HG03520 (cell line): ENCODE measurements around the gene PTPMT1.

Experiments used
- ATAC-seq: cut with Tn5 transposase; IDR thresholded peaks from one replicate; pipeline ENCODE4 v1.9.1; 2021; ENCODE audit warnings: mild to moderate bottlenecking, moderate library complexity; ENCODE audit not compliant: unreplicated experiment

Gene PTPMT1

DNA sequence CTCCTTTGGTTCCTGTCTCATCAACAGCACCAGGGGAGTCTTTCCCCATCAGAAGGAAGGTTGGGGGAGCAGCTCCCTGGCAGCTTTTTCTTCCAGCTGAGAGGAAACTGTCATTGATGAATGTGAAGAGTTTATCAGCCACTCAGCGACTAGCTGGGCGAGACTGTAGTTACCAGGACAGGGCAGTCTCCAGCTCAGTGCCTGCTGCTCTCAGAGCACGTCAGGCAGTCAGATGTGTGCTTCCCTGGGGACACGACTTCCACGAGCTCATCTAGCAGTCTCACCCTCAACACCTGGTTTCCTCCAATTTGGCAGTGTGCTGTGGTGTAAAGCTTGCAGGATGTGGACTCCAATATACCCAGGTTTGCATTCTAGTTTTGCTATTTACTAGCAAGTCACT, 41.3 kb downstream of the PTPMT1 start:
- no peak for ATAC-seq

DNA sequence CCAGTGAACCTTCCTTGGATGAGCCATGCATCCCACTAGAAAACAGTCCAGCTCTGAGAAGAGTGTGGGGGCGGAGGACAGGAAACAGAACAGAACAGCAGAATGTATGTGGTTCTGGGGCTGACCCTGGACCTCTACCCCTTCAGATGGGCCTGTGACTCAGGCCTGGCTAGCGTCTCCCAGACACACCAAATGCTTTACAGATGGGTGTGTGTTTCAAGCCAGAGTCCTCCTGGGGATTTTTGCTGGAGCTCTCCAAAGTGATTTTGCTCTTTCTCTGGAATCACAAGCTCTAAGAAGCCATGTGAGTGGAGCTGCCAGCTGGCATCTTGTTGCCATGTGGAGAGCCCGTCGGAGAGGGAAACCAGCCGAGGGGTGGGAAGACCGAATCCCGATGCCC, 42.0 kb downstream of the PTPMT1 start:
- no peak for ATAC-seq

DNA sequence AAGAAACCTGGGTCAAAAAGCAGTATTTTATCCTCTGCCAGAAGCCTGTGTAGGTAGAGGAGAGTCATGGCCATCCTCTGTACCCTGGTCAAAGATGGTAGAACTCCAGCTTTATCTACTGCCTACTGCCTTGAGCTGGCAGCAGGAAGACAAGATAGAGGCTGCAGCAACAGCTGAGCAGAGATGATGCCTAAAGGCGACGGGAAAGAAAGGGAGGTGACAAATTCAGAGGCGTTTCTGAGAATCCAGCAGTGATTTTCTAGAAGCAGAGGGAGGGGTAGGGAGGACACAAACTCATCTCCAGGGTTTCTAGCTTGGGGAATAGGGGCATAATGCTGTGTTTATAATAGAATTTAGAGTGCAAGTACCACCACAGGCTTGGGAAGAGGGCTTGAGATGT, 44.3 kb downstream of the PTPMT1 start:
- ATAC-seq: no peak

DNA sequence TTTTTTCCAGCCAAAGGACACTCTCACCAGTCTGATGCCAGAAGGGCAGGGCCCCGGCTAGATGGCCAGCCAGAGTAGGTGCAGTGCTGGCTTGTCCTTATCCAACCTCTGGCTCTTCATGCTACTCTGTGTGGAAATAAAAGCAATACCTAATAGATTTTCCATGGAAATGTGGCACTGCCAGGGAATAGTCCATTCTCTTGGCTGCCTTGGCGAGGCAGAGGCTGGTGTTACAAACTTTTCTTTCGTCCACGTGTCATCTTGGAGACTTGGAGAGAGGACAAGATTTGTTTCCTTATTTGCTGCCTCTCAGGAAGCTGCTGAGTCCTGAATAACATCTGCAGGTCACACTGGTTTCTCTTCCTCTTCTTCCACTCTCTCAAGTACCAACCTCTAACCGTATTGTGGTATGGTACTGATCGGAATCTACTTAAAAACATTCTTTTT, 46.0 kb downstream of the PTPMT1 start:
- peak; percentile 68 for ATAC-seq

DNA sequence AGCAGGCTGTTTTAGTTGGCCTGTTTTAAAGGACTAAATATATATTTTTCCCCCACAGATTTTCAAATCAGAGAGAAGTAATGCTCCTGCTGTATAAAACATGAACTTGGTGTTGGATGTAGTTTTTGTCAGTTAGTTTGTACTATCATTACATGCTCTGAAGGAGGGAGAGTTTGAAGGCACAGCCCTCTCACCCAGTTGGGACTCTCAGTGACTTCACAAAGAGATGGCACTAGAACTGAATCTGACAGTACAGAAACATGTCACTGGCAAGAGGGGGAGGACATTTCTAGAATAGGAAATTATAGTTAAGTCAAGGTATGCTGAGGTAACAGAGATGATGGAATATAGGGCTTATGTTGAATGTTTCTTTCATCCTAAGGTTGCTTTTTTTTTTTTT, 49.9 kb downstream of the PTPMT1 start:
- no peak for ATAC-seq

DNA sequence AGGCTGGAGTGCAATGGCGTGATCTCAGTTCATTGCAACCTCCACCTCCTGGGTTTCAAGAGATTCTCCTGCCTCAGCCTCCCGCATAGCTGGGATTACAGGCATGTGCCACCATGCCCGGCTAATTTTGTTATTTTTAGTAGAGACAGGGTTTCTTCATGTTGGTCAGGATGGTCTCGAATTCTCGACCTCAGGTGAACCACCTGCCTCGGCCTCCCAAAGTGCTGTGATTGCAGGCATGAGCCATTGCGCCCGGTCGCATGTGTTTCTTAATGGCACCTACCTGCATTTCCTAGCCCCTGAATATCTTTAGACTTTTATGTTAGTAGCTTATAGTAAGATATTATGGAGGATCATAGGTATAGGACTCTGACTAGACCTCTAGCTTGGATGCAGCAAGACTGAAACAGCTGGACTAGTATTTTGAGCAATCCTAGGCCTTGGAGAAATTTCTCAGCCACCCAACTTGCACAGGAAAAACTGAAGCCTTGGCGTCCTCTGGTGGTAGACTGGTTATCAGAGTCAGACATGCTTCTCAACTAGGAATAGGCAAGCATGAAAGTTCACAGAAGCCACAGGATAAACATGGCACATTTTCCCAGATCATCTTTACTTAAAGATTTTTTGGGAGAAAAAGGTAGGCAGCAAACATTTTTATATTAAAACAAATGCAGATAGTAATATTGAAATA, 51.5 kb downstream of the PTPMT1 start:
- no peak for ATAC-seq

DNA sequence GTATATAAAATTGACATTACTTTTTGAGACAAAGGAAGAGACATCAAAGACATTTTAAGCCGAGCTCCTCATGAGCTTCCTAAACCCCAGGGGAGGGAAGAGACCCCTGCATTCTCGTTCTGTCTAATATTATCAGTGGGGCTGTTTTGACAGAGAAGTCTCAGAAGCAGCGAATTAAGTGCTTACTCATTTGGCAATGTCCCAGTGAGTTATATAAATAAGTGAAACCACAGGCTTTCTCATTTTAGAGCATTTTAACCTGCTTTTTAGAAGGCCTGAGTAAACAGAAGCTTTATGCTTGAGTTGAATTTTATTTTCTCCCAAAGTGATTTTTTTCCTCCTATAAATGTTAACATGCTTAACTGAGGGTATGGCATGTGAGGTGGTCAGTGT, 52.0 kb downstream of the PTPMT1 start:
- ATAC-seq: no peak

DNA sequence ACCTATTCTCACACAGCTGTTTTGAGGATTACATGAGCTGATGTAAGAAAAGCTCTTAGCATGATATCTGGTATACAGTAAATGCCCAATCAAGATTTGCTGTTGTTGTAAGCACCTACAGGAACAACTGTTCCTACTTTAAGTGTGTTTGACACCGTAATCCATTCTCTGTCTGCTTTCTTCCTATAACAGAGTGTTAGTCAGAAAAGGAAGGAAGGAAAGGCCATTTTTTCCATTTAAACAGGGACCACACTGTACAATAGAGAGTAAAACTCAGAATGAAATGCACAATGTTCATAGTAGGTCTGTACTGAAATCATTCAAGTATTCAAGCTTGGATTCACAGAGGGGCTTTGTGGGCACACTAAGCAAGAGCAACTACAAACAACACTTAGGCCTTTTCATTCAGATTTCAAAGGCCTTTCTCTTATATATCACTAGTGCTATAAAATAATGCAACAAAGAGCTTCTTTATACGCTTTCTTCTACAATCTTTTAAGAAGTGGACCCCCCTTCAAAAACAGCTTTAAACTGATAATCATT, 55.5 kb downstream of the PTPMT1 start:
- ATAC-seq: no peak
